NCI-H526 (cell line): ENCODE results near the gene TRIM51G.
"Not testable (repeated sequence)": the region's sequence is repeated elsewhere in the genome, so short reads cannot be mapped to it uniquely, and the experiment has no call there.

ENCODE experiments used
- DNase-seq, 2 experiments: peaks; one replicate each; lab custom pipeline; 2025; lab: John Stamatoyannopoulos, UW

Gene TRIM51G

GRCh38 chr11:48983785-48984184 is at the start of gene TRIM51G:
Gene TRIM51G (minus strand): TSS chr11:48983885. CDS start chr11:48981695, 2,190 bp downstream.
- DNase-seq, result not testable (repeated sequence)

- DNase-seq, result not testable (repeated sequence)
These were observed 44.8 kb upstream of the TRIM51G start, which contains the start of gene TRIM49B for GRCh38 chr11:49028523-49028922. Gene TRIM49B (plus strand): TSS chr11:49028823. CDS start chr11:49031600, 2,777 bp downstream.

GRCh38 chr11:48968592-48968991 is 15.1 kb downstream of the TRIM51G start:
- DNase-seq, result not testable (repeated sequence)

GRCh38 chr11:48955315-48956049 is 28.2 kb downstream of the TRIM51G start:
- not testable (repeated sequence) for DNase-seq

- not testable (repeated sequence) for DNase-seq
These were observed 37.9 kb downstream of the TRIM51G start for GRCh38 chr11:48945796-48946195.
